Testis (tissue), 3 donors: Measurements from ENCODE around the gene CNMD. TPM values are rescaled to one million over a fixed set of nuclear protein-coding genes. Genes with fewer than 3 reads are reported as not detected.

Source experiments
- DNase-seq: peaks from one replicate; pipeline ENCODE4 v3.0.0-alpha.2; 2019
- H3K27ac ChIP-seq, 2 donors: fragments of 200-600 bp; sonication (generic); one replicate each; pipeline ENCODE4 v1.5.1; 2019
- H3K27me3 ChIP-seq: fragments of 200-600 bp; sonication (generic); one replicate; pipeline ENCODE4 v1.5.1; 2019
- H3K36me3 ChIP-seq: fragments of 200-600 bp; sonication (generic); one replicate; pipeline ENCODE4 v1.5.1; 2017; ENCODE audit warnings: low read depth; ENCODE audit errors: missing control alignments
- H3K4me1 ChIP-seq: fragments of 200-600 bp; sonication (generic); one replicate; pipeline ENCODE4 v1.5.1; 2019
- H3K4me3 ChIP-seq, 2 donors: fragments of 200-600 bp; sonication (generic); one replicate each; pipeline ENCODE4 v1.5.1; 2017 to 2019
- H3K9me3 ChIP-seq: fragments of 200-600 bp; sonication (generic); one replicate; pipeline ENCODE4 v1.5.1; 2017
- POLR2A ChIP-seq: fragments of 450-650 bp; IDR thresholded peaks from one replicate; pipeline ENCODE4 v1.6.1; 2017; ENCODE audit warnings: antibody characterized with exemption, mild to moderate bottlenecking, moderate library complexity
- WGBS, 2 donors: methylation state at CpG; one replicate each; pipeline ENCODE4 v1.1.5; 2018; 5-methylcytosine and 5-hydroxymethylcytosine counted together
- intact Hi-C: fragments of 100-400 bp; cut with DNase I; formaldehyde crosslinking; loops from one replicate; pipeline ENCODE4 v1.15.1; 2023; ENCODE audit warnings: low total_unique reads
- polyA plus RNA-seq: library from polyadenylated mRNA; stranded (reverse); fragments of 350-450 nt; fragmentation: Illumina TruSeq; extraction: RNeasy Lipid Tissue Mini Kit (QIAGEN cat#74804); gene quantifications from one replicate; pipeline ENCODE4 v1.2.3, GENCODE V29; 2014; ENCODE audit warnings: low read depth, low replicate concordance; ENCODE audit not compliant: insufficient read depth
- total RNA-seq, 2 donors: library from RNA; depleted of rRNA; stranded (reverse); fragments of >200 nt; gene quantifications; one replicate each; pipeline ENCODE4 v1.2.3, GENCODE V29; 2016
- TF ChIP-seq, protein P1 (sequence below), 3 experiments: fragments of 450-650 bp in 2 of 3; fragments of 200-600 bp in 1 of 3; sonication (generic) in 1 of 3; IDR thresholded peaks; one replicate each; pipeline ENCODE4 v1.5.1; 2016 to 2019; ENCODE audit warnings: antibody characterized with exemption in 3 of 3, mild to moderate bottlenecking in 2 of 3, moderate library complexity in 1 of 3

CNMD gene
- total and polyA plus RNA-seq, 3 donors from 2014 or later = 3.5 to 5.0 (median 4.1) TPM

DNA sequence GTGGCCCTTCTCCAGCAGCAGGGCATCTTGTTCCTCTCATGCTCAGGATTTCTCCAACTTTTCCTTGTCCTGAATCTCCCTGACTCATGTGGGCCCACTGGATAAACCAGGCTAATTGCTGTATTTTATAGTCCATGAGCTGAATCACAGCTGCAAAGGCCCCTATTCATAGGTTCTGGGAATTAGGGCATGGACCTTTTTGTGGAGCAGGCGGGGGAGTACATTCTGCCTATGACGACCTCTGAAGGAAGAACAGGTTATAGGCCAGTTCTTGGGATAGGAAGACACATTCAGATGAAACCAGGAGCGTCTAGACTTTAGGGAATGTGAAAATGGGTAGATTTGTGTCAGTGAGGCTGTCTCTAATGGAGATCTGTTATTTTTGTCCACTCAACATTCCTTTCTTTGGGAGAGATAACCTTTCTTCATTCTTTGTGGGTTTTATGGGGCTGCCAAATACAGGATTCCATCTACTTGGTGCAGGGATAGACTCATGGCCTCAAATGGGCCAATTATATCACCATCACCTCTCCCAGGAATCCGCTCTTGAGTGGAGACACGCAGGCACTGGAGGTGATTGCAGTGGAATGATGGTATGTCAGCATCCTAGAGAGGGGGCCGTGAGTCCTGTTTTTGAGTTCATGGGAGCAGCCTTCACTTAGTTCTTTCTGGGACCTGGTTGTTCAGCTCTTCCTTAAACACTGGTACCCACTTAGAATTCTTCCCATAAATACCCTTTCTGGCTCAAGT lies 45.1 kb upstream of the CNMD start:
- intact Hi-C loops = no loop called here
- 77 to 88% methylated on average over 6 of the region's 6 CpGs for WGBS, 2 donors
- TF ChIP-seq POLR2A = no peak
- TF ChIP-seq, protein P1, sequence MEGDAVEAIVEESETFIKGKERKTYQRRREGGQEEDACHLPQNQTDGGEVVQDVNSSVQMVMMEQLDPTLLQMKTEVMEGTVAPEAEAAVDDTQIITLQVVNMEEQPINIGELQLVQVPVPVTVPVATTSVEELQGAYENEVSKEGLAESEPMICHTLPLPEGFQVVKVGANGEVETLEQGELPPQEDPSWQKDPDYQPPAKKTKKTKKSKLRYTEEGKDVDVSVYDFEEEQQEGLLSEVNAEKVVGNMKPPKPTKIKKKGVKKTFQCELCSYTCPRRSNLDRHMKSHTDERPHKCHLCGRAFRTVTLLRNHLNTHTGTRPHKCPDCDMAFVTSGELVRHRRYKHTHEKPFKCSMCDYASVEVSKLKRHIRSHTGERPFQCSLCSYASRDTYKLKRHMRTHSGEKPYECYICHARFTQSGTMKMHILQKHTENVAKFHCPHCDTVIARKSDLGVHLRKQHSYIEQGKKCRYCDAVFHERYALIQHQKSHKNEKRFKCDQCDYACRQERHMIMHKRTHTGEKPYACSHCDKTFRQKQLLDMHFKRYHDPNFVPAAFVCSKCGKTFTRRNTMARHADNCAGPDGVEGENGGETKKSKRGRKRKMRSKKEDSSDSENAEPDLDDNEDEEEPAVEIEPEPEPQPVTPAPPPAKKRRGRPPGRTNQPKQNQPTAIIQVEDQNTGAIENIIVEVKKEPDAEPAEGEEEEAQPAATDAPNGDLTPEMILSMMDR (IDR thresholded peaks at IDR 0.05) = no peak
- no peaks in the 10 kb centered on the region for H3K27me3 ChIP-seq
- no peaks in the 10 kb centered on the region for H3K9me3 ChIP-seq
- no peak overlapping the region for H3K4me3 ChIP-seq
- no peaks in the 10 kb centered on the region for H3K4me1 ChIP-seq
- H3K27ac ChIP-seq = no peak overlapping the region
- DNase-seq = no peak
- H3K36me3 ChIP-seq = no peaks in the 10 kb centered on the region

DNA sequence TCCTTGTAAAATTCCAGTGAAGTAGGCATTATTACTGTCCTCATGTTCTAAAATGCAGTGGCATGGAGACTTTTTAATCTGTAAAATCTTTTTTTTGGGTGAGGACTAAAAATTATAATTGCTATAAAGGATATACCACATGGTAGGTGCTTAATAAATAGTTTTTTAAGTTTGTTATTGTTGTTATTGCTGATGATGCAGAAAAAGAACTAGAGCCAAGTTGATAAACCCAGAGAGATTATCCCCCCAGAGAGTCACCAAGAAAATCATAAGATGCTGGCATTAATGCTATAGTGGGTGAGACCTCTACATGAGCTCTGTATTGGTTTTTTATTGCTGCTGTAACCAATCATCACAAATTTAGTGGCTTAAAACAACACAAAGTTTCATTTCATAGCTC lies 44.3 kb upstream of the CNMD start:
- Histone ChIP-seq H3K27ac (no peak overlapping the region), H3K4me3 (no peak overlapping the region), H3K36me3 (no peaks in the 10 kb centered on the region), H3K4me1 (no peaks in the 10 kb centered on the region), H3K27me3 (no peaks in the 10 kb centered on the region), H3K9me3 (no peaks in the 10 kb centered on the region)
- DNase-seq = no peak
- intact Hi-C loops = no loop called here
- TF ChIP-seq, protein P1 (IDR thresholded peaks at IDR 0.05) = no peak
- no peak for TF ChIP-seq POLR2A

DNA sequence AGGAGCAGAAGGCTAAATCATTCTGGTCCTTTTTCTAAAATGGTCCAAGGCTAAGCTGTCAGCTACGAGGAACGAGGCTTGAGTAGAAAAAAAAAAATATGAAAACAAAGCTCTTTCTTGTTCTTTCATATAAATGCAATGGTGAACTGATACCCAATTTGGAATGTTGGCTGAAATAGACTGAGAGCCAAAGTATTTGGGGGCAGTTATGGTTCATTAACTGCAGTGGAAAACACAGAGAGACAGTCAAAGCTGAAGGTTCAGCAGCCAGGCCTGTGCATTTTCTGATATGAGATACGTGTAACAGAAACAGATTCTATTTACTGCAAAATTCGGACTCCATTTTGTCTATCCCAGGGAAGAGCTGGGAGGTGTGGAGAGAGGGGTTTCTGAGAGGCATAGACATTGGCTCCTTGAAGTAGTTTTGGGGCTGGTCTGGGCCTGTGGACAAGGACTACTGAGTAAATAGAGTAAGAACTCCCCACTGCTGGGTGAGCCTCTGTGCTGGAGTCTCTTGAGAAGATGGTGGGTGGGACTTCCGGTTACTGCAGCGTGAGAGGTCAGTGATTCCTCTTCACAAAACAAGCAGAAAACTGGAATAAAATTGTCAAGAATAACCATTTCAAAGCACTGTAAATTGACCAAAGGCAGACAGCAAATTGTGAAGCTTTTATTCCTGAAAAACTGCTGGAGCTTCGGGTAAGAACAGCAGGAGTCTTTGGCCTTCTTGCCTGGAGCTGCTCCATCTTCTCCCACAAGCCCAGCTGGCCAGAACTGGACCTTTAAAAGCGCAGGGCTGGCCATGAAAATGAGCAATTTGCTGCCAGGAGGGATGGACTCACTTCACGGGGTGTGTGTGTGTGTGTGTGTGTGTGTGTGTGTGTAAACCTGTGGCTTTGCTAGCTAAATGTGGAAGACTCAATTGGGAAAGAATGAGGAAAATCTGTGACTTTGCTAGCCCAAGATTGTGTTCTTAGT lies 43.1 kb upstream of the CNMD start:
- H3K27ac ChIP-seq = no peak overlapping the region
- TF ChIP-seq, protein P1 (IDR thresholded peaks at IDR 0.05) = no peak
- TF ChIP-seq POLR2A = no peak
- 52 to 53% methylated on average over 9 of the region's 9 CpGs for WGBS, 2 donors
- H3K4me1 ChIP-seq = no peaks in the 10 kb centered on the region
- no peak overlapping the region for H3K4me3 ChIP-seq
- intact Hi-C loops = no loop called here
- H3K27me3 ChIP-seq = no peaks in the 10 kb centered on the region
- H3K9me3 ChIP-seq = no peaks in the 10 kb centered on the region
- peak; percentile 16 for DNase-seq
- H3K36me3 ChIP-seq = no peaks in the 10 kb centered on the region

DNA sequence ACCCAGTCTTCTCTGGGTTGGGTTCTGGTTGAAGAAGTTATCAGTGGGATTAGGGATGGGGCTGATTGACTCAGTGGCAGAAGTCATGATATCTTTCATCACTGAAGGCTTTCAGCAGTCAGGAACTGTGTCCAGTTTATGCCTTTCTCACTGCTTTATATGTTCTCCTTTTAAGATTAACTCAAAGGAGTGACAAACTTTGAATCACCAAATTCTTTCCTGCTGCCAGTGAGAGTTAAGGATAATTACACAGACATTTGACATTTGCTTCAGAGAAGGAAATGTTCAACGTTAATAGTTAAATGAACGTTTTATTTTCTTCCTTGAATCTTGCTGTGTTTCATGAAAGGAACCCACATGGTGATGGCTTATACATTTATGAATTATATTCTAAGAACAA lies 41.0 kb upstream of the CNMD start:
- 36 to 42% methylated on average over 2 of the region's 2 CpGs for WGBS, 2 donors
- Histone ChIP-seq H3K27ac (no peak overlapping the region), H3K36me3 (no peaks in the 10 kb centered on the region), H3K9me3 (no peaks in the 10 kb centered on the region), H3K27me3 (no peaks in the 10 kb centered on the region), H3K4me1 (no peaks in the 10 kb centered on the region), H3K4me3 (no peak overlapping the region)
- intact Hi-C loops = no loop called here
- no peak for DNase-seq
- TF ChIP-seq POLR2A = no peak
- TF ChIP-seq, protein P1 (IDR thresholded peaks at IDR 0.05) = no peak
